Right lobe of liver (tissue), 4 donors: Measurements from ENCODE around the gene SHC3.

Experiments used
- CTCF ChIP-seq, 4 donors: fragments of 200-600 bp in 3 of 4; fragments of 450-650 bp in 1 of 4; IDR thresholded peaks; one replicate each; pipeline versions ENCODE4 v1.5.1 to v1.8.0; 2016 to 2022; ENCODE audit warnings: antibody characterized with exemption in 4 of 4, mild to moderate bottlenecking in 2 of 4
- POLR2A ChIP-seq: fragments of 450-650 bp; IDR thresholded peaks from one replicate; pipeline ENCODE4 v1.6.1; 2017; ENCODE audit warnings: antibody characterized with exemption, mild to moderate bottlenecking
- donor health status: DM: no; HTN: no; CAD: no.
- donor health status: DM: no; HTN: no; CAD: no.
- donor health status: DM: no; HTN: yes; CAD: no.

- TF ChIP-seq CTCF (IDR thresholded peaks at IDR 0.05) (no peak), POLR2A (no peak)
Measured at GRCh38 chr9:89223396-89223977, 44.9 kb upstream of the SHC3 start.
